Right lobe of liver (tissue), 6 donors: ENCODE results near the gene DOCK7. TPM values are rescaled to one million over a fixed set of nuclear protein-coding genes. Genes with fewer than 3 reads are reported as not detected.

Experiments used
- ATAC-seq, 4 donors: fragments of 200-7000 bp; cut with Tn5 transposase; one replicate each; pipeline ENCODE4 v1.9.1; 2020; ENCODE audit warnings: mild to moderate bottlenecking in 4 of 4, moderate library complexity in 4 of 4
- DNase-seq, 3 donors: peaks; one replicate each; pipeline ENCODE4 v3.0.0-alpha.2; 2020
- H3K27ac ChIP-seq, 3 donors: fragments of 200-600 bp; one replicate each; pipeline ENCODE4 v1.8.0; 2022
- H3K27me3 ChIP-seq, 2 donors: fragments of 200-600 bp; one replicate each; pipeline ENCODE4 v1.8.0; 2022
- H3K36me3 ChIP-seq, 4 donors: fragments of 200-600 bp; sonication (generic) in 1 of 4; one replicate each; pipeline versions ENCODE4 v1.5.1 to v1.8.0; 2017 to 2022; ENCODE audit warnings: control low read depth in 1 of 4
- H3K4me1 ChIP-seq, 4 donors: fragments of 200-600 bp; sonication (generic) in 1 of 4; one replicate each; pipeline versions ENCODE4 v1.5.1 to v1.8.0; 2017 to 2022; ENCODE audit warnings: control low read depth in 1 of 4
- H3K4me3 ChIP-seq, 3 donors: fragments of 200-600 bp; one replicate each; pipeline ENCODE4 v1.8.0; 2022
- H3K9me3 ChIP-seq, 4 donors: fragments of 200-600 bp; sonication (generic) in 1 of 4; one replicate each; pipeline versions ENCODE4 v1.5.1 to v1.8.0; 2017 to 2022; ENCODE audit warnings: control low read depth in 1 of 4
- CTCF ChIP-seq, 4 donors: fragments of 200-600 bp in 3 of 4; fragments of 450-650 bp in 1 of 4; IDR thresholded peaks; one replicate each; pipeline versions ENCODE4 v1.5.1 to v1.8.0; 2016 to 2022; ENCODE audit warnings: antibody characterized with exemption in 4 of 4, mild to moderate bottlenecking in 2 of 4
- POLR2A ChIP-seq: fragments of 450-650 bp; IDR thresholded peaks from one replicate; pipeline ENCODE4 v1.6.1; 2017; ENCODE audit warnings: antibody characterized with exemption, mild to moderate bottlenecking
- whole genome bisulfite sequencing: methylation state at CpG from one replicate; pipeline ENCODE4 v1.1.6; 2018; ENCODE audit warnings: low coverage, low lambda C conversion rate; ENCODE audit not compliant: insufficient coverage; ENCODE audit errors: missing lambda C conversion rate; 5-methylcytosine and 5-hydroxymethylcytosine counted together
- intact Hi-C, 2 donors: fragments of 100-400 bp; cut with DNase I; formaldehyde crosslinking; loops; one replicate each; pipeline versions ENCODE4 v1.11.2 to v1.14.1; 2022
- total RNA-seq, 6 experiments: library from RNA; depleted of rRNA in 2 of 6; stranded (reverse); fragments of >200 nt in 2 of 6; fragmentation: NEBNext Ultra II Directional in 3 of 6; extraction: Animal tissue kit (Norgen Biotek cat#: 25700) in 3 of 6; gene quantifications; one replicate each; pipeline versions ENCODE4 v1.1.0 to v1.2.4, GENCODE V29; 2016 to 2023
- donor health status: DM: no; HTN: yes; CAD: no.
- donor health status: DM: no; HTN: no; CAD: no.
- donor health status: DM: no; HTN: no; CAD: no.
- donor health status: DM: no; HTN: yes; CAD: no.
- donor health status: DM: no; HTN: yes; CAD: no.

Gene DOCK7
- total RNA-seq, 6 experiments from 2014 or later: 14.1 to 28.4 (median 20.1) TPM

- no peak for DNase-seq
- no peak for ATAC-seq
- intact Hi-C loops: no loop called here
- H3K27ac ChIP-seq: no peak overlapping the region
- no peaks in the 10 kb centered on the region for H3K36me3 ChIP-seq
- no peak for TF ChIP-seq CTCF (IDR thresholded peaks at IDR 0.05)
- TF ChIP-seq POLR2A: no peak
- H3K27me3 ChIP-seq: no peaks in the 10 kb centered on the region
- H3K9me3 ChIP-seq: no peaks in the 10 kb centered on the region
- H3K4me1 ChIP-seq: no peaks in the 10 kb centered on the region
- H3K4me3 ChIP-seq: no peak overlapping the region
- WGBS: 67% methylated on average over 1 of the region's 1 CpG
Observed at GRCh38 chr1:62420214-62420613, 268.0 kb downstream of the DOCK7 start.

DNA sequence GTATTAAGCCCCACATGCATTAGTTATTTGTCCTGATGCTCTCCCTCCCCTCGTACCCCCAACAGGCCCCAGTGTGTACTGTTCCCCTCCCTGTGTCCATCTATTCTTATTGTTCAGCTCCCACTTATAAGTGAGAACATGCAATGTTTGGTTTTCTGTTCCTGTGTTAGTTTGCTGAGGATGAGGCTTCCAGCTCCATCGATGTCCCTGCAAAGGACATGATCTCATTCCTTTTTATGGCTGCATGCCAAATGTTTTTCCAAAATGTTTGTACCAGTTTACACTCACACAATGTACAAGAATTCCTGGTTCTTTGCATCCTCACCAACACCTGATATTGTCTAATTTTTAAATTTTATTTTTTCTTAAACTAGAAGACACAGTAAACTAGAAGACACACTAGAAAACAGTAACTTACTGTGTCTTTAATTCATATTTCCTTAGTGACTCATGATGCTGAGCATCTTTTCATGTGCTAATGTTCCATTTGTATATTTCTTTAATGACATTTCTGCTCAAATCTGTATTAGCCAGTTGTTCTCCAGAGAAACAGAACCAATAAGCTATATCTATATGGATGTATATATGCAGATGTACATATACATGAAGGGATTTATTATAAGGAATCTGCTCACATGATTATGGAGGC is 270.7 kb downstream of the DOCK7 start:
- intact Hi-C loops: no loop called here
- TF ChIP-seq POLR2A: no peak
- TF ChIP-seq CTCF (IDR thresholded peaks at IDR 0.05): no peak

DNA sequence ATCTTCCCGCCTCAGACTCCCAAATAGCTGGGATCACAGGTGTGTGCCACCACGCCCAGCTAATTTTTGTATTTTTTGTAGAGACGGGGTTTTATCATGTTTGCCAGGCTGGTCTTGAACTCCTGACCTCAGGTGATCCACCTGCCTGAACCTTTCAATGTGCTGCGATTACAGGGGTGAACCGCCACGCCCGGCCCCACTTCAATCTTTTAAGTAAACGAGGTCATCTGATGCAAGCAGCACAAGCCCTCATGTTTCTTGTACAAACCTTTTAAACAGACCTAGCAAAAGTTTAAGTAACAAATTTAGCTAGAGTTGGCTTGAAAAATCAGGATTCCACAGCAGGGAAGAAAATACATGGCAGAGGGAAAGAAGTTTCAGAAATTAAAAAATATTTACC is 272.5 kb downstream of the DOCK7 start:
- 61% methylated on average over 8 of the region's 8 CpGs for WGBS
- Histone ChIP-seq H3K27ac (no peak overlapping the region), H3K4me1 (no peaks in the 10 kb centered on the region), H3K4me3 (no peak overlapping the region), H3K27me3 (no peaks in the 10 kb centered on the region), H3K36me3 (no peaks in the 10 kb centered on the region), H3K9me3 (no peaks in the 10 kb centered on the region)
- TF ChIP-seq POLR2A (no peak), CTCF (IDR thresholded peaks at IDR 0.05) (no peak)
- DNase-seq (no peak), ATAC-seq (no peak)
- intact Hi-C loops: no loop called here

More for the DNA sequence above, 270.7 kb downstream of the DOCK7 start:
- Histone ChIP-seq H3K4me1 (no peaks in the 10 kb centered on the region), H3K36me3 (no peaks in the 10 kb centered on the region), H3K27me3 (no peaks in the 10 kb centered on the region), H3K4me3 (no peak overlapping the region), H3K9me3 (no peaks in the 10 kb centered on the region), H3K27ac (no peak overlapping the region)
- no peak for ATAC-seq
- 46% methylated on average over 2 of the region's 2 CpGs for WGBS
- no peak for DNase-seq

- H3K4me1 ChIP-seq: no peaks in the 10 kb centered on the region
- no peaks in the 10 kb centered on the region for H3K36me3 ChIP-seq
- no peak overlapping the region for H3K27ac ChIP-seq
- no peaks in the 10 kb centered on the region for H3K27me3 ChIP-seq
- 51% methylated on average over 12 of the region's 12 CpGs for WGBS
- TF ChIP-seq POLR2A (no peak), CTCF (IDR thresholded peaks at IDR 0.05) (peak; percentile 74 to 85 (median 77))
- no peak for DNase-seq
- H3K4me3 ChIP-seq: no peak overlapping the region
- H3K9me3 ChIP-seq: no peaks in the 10 kb centered on the region
- intact Hi-C loops: loop anchor here in 1 of 2 donors (5.0 kb wide), 1 partner anchor 230 kb away; no protein-coding TSS in a partner anchor
- peak; percentile 80 to 87 (median 84) for ATAC-seq
Observed at GRCh38 chr1:62407398-62408009, 280.7 kb downstream of the DOCK7 start.
